G401.6 (cell line): ENCODE measurements around the gene LIPG.

ENCODE experiments used
- FAIRE-seq: peaks from 2 replicates; lab custom pipeline; 2012; peaks lifted over from hg19 to GRCh38; lab: Jason Lieb, UNC

LIPG gene

GRCh38 chr18:49612515-49613033, 50.7 kb downstream of the LIPG start:
- FAIRE-seq = no peak

- no peak for FAIRE-seq
Observed at GRCh38 chr18:49613141-49613640, 51.3 kb downstream of the LIPG start.

- no peak for FAIRE-seq
Observed at GRCh38 chr18:49613641-49614151, 51.8 kb downstream of the LIPG start.

- FAIRE-seq = no peak
Observed at GRCh38 chr18:49616618-49617328, 54.9 kb downstream of the LIPG start.

GRCh38 chr18:49617329-49617695, 55.5 kb downstream of the LIPG start:
- FAIRE-seq = no peak

- no peak for FAIRE-seq
Observed at GRCh38 chr18:49617865-49618264, 56.0 kb downstream of the LIPG start.

GRCh38 chr18:49618742-49619681, 57.2 kb downstream of the LIPG start:
- no peak for FAIRE-seq

- FAIRE-seq = no peak
Observed at GRCh38 chr18:49619801-49620200, 57.9 kb downstream of the LIPG start.

GRCh38 chr18:49621301-49621700, 59.4 kb downstream of the LIPG start:
- FAIRE-seq = no peak

GRCh38 chr18:49621717-49622351, 60.0 kb downstream of the LIPG start:
- no peak for FAIRE-seq

GRCh38 chr18:49623571-49623970, 61.7 kb downstream of the LIPG start:
- no peak for FAIRE-seq

GRCh38 chr18:49625021-49625691, 63.3 kb downstream of the LIPG start:
- no peak for FAIRE-seq

- FAIRE-seq = no peak
Observed at GRCh38 chr18:49626842-49627467, 65.1 kb downstream of the LIPG start.

GRCh38 chr18:49628119-49628518, 66.3 kb downstream of the LIPG start:
- no peak for FAIRE-seq

- FAIRE-seq = no peak
Observed at GRCh38 chr18:49628881-49629795, 67.3 kb downstream of the LIPG start.

GRCh38 chr18:49630246-49630699, 68.4 kb downstream of the LIPG start:
- no peak for FAIRE-seq

- no peak for FAIRE-seq
Observed at GRCh38 chr18:49631146-49631866, 69.4 kb downstream of the LIPG start.

- FAIRE-seq = no peak
Observed at GRCh38 chr18:49632588-49632987, 70.7 kb downstream of the LIPG start.

- no peak for FAIRE-seq
Observed at GRCh38 chr18:49638209-49638785, 76.4 kb downstream of the LIPG start.
